ENCODE data around the gene KIAA1328.
"Not testable (repeated sequence)": the region's sequence is repeated elsewhere in the genome, so short reads cannot be mapped to it uniquely, and the experiment has no call there.

Gene KIAA1328

GRCh38 chr18:36828157-36828629 lies 734 bp upstream of the KIAA1328 start:
- DNase-seq = peak in 1 of 2 donors; percentile 6

- DNase-seq = no peak
These were observed 633 bp downstream of the KIAA1328 start for GRCh38 chr18:36829362-36830157.

GRCh38 chr18:36830158-36830495 lies 1.2 kb downstream of the KIAA1328 start:
- no peak for DNase-seq

GRCh38 chr18:36831139-36831538 lies 2.2 kb downstream of the KIAA1328 start:
- DNase-seq = no peak

GRCh38 chr18:36833120-36833519 lies 4.2 kb downstream of the KIAA1328 start:
- no peak for DNase-seq

- no peak for DNase-seq
These were observed 7.0 kb downstream of the KIAA1328 start for GRCh38 chr18:36835927-36836326.

- no peak for DNase-seq
These were observed 10.9 kb downstream of the KIAA1328 start for GRCh38 chr18:36839835-36840234.

- DNase-seq = no peak
These were observed 14.3 kb downstream of the KIAA1328 start for GRCh38 chr18:36843199-36843598.

- no peak for DNase-seq
These were observed 14.9 kb downstream of the KIAA1328 start for GRCh38 chr18:36843784-36844183.

GRCh38 chr18:36848609-36849008 lies 19.7 kb downstream of the KIAA1328 start:
- DNase-seq = no peak

GRCh38 chr18:36849288-36850006 lies 20.5 kb downstream of the KIAA1328 start:
- DNase-seq = no peak

GRCh38 chr18:36850527-36851201 lies 21.7 kb downstream of the KIAA1328 start:
- DNase-seq = no peak

- no peak for DNase-seq
These were observed 22.3 kb downstream of the KIAA1328 start for GRCh38 chr18:36851202-36851590.

GRCh38 chr18:36856815-36857214 lies 27.9 kb downstream of the KIAA1328 start:
- DNase-seq = no peak

GRCh38 chr18:36862182-36862581 lies 33.3 kb downstream of the KIAA1328 start:
- no peak for DNase-seq

GRCh38 chr18:36867056-36867455 lies 38.1 kb downstream of the KIAA1328 start:
- no peak for DNase-seq

- no peak for DNase-seq
These were observed 42.9 kb downstream of the KIAA1328 start for GRCh38 chr18:36871801-36872200.

GRCh38 chr18:36872329-36872728 lies 43.4 kb downstream of the KIAA1328 start:
- DNase-seq = no peak

GRCh38 chr18:36873826-36874225 lies 44.9 kb downstream of the KIAA1328 start:
- not testable (repeated sequence) for DNase-seq

- not testable (repeated sequence) for DNase-seq
These were observed 50.9 kb downstream of the KIAA1328 start for GRCh38 chr18:36879796-36880195.

GRCh38 chr18:36885981-36886380 lies 57.1 kb downstream of the KIAA1328 start:
- no peak for DNase-seq

- no peak for DNase-seq
These were observed 58.2 kb downstream of the KIAA1328 start for GRCh38 chr18:36887114-36887513.

- DNase-seq = no peak
These were observed 58.9 kb downstream of the KIAA1328 start for GRCh38 chr18:36887864-36888263.

GRCh38 chr18:36888778-36889177 lies 59.9 kb downstream of the KIAA1328 start:
- DNase-seq = no peak
